ENCODE measurements around the gene TMPRSS9. TPM values are rescaled to one million over a fixed set of nuclear protein-coding genes. Genes with fewer than 3 reads are reported as not detected.
"Not testable (repeated sequence)": the region's sequence is repeated elsewhere in the genome, so short reads cannot be mapped to it uniquely, and the experiment has no call there.

Gene TMPRSS9
- total RNA-seq, 1 donor from 2014 or later, result not detected

GRCh38 chr19:2392366-2392765 is 32.3 kb downstream of the TMPRSS9 start:
- DNase-seq (ENCODE audit: low spot score), result no peak

- not testable (repeated sequence) for DNase-seq (ENCODE audit: low spot score)
These were observed 32.8 kb downstream of the TMPRSS9 start for GRCh38 chr19:2392899-2393298.

- no peak for DNase-seq (ENCODE audit: low spot score)
These were observed 34.0 kb downstream of the TMPRSS9 start for GRCh38 chr19:2394054-2394441.

DNA sequence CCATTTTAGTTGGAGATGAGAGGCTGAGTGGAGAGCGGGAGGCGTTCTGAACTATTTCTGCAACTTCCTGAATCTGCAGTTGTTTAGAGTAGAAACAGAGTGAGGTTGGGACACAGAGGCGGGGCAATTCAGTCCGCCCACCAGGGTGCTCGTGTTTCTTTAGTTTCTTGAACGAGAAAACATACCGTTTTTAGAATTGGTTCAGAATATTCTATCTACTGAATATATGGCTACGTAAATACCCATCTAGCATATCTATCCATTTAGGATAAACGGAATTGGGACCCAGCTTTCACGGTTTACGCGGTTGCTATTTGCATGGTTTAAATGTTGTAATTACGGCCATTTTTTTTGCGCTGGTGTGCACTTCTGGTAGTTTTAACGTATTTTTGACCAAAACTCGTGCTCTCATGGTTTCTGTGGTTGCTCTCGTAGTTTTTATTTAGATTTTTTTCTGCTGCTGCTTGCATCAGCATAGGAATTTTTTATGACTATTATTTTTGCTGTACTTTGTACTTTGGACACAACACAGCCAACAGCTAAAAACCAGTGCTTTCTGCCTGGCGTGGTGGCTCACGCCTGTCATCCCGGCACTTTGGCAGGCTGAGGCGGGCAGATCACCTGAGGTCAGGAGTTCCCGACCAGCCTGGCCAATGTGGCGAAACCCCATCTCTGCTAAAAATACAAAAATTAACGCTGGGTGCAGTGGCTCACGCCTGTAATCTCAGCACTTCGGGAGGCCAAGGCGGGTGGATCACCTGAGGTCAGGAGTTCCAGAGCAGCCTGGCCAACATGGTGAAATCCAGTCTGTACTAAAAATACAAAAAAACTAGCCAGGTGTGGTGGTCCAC is 34.6 kb downstream of the TMPRSS9 start:
- DNase-seq (ENCODE audit: low spot score), result no peak

DNA sequence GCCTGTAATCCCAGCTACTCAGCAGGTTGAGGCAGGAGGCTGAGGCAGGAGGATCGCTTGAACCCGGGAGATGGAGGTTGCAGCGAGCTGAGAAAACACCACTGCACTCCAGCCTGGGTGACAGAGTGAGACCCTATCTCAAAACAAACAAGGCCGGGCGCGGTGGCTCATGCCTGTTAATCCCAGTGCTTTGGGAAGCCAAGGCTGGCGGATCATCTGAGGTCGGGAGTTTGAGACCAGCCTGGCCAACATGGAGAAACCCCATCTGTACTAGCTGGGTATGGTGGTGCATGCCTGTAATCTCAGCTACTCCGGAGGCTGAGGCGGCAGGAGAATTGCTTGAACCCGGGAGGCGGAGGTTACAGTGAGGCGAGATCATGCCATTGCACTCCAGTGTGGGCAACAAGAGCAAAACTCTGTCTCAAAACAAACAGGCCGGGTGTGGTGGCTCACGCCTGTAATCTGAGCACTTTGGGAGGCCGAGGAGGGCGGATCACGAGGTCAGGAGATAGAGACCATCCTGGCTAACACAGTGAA is 35.3 kb downstream of the TMPRSS9 start:
- not testable (repeated sequence) for DNase-seq (ENCODE audit: low spot score)

- not testable (repeated sequence) for DNase-seq (ENCODE audit: low spot score)
These were observed 37.1 kb downstream of the TMPRSS9 start for GRCh38 chr19:2397173-2397572.

- DNase-seq (ENCODE audit: low spot score), result no peak
These were observed 38.8 kb downstream of the TMPRSS9 start for GRCh38 chr19:2398735-2399305.

GRCh38 chr19:2399582-2399981 is 39.5 kb downstream of the TMPRSS9 start:
- DNase-seq (ENCODE audit: low spot score), result no peak

DNA sequence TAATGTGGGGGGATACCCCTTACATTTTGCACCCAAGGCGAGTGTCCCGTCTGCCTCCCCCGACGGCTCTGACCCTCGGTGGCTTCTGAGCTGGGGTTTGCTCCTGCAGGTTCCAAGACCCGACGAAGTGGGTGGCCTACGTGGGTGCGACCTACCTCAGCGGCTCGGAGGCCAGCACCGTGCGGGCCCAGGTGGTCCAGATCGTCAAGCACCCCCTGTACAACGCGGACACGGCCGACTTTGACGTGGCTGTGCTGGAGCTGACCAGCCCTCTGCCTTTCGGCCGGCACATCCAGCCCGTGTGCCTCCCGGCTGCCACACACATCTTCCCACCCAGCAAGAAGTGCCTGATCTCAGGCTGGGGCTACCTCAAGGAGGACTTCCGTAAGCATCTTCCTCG is 48.2 kb downstream of the TMPRSS9 start:
- no peak for DNase-seq (ENCODE audit: low spot score)

DNA sequence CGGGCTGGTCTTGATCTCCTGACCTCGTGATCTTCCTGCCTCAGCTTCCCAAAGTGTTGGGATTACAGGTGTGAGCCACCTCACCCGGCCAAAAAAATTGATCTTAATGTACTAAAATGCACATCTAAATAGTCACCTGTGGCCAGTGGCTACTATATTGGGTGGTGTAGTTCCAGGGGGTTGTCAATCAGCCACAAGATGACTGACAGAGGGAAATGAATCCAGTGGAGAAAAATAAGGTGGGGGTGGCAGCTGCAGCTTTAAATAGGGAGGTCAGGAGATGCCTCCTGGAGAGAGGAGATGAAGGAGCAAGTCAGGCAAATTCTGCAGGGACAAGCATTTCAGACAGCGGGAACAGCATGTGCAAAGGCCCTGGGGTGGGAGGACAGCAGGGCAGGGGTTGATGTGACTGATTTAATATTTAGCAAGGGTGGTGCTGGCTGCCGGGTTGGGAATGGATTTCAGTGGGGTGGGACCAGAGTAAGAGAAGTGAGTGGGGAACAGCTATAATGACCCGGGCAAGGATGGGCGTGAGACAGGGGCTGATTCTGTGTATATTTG is 49.4 kb downstream of the TMPRSS9 start:
- DNase-seq (ENCODE audit: low spot score), result no peak

DNA sequence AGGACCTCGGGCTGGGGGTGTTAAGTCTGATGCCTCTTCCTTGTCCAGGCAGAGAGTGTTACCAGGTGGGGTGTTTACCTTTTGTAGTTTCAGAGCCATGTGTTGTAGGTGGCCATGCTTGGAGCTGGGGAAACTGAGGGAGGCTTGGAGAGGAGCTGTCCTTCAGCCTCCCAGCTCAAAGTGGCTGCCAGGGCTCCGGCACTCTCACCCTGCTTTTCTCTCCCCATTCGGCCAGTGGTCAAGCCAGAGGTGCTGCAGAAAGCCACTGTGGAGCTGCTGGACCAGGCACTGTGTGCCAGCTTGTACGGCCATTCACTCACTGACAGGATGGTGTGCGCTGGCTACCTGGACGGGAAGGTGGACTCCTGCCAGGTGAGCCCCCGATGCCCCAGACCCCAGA is 50.0 kb downstream of the TMPRSS9 start:
- DNase-seq (ENCODE audit: low spot score), result no peak

DNA sequence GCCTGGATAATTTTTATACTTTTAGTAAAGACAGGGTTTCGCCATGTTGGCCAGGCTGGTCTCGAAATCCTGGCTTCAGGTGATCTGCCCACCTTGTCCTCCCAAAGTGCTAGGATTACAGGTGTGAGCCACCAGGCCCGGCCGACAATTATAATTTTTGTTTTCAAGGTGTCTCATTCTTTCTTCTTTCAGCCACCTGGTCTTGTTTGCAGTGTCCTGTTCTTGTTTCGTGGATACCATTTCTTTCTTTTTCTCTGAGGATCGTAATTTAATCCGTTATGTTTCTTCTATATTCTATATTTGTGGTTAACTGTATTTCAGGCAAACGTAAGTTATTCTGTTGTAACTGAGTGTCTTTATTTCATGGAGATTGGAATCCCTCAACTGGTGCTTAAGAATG is 51.6 kb downstream of the TMPRSS9 start:
- DNase-seq (ENCODE audit: low spot score), result no peak

GRCh38 chr19:2412449-2412848 is 52.4 kb downstream of the TMPRSS9 start:
- DNase-seq (ENCODE audit: low spot score), result no peak

DNA sequence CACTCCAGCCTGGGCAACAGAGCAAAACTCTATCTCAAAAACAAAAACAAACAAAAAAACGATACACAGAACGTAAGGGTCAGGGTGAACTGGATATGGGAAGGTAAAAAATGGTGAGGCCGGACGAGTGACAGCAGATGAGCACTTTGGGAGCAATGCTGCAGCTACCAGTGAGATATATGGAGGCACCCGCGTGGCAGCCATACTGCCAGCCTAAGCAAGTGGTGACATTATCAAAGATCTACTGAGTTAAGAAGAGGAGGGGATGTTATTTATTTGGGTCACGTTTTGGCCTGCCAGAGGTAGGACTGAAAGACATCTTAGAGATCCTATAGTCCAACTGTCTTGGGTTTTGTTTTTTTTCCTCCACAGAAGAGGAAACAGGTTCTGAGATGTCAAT is 53.1 kb downstream of the TMPRSS9 start:
- DNase-seq (ENCODE audit: low spot score), result no peak

GRCh38 chr19:2413629-2414028 is 53.6 kb downstream of the TMPRSS9 start:
- no peak for DNase-seq (ENCODE audit: low spot score)

GRCh38 chr19:2415281-2415972 is 55.4 kb downstream of the TMPRSS9 start:
- no peak for DNase-seq (ENCODE audit: low spot score)

GRCh38 chr19:2415973-2416319 is 55.9 kb downstream of the TMPRSS9 start:
- no peak for DNase-seq (ENCODE audit: low spot score)

DNA sequence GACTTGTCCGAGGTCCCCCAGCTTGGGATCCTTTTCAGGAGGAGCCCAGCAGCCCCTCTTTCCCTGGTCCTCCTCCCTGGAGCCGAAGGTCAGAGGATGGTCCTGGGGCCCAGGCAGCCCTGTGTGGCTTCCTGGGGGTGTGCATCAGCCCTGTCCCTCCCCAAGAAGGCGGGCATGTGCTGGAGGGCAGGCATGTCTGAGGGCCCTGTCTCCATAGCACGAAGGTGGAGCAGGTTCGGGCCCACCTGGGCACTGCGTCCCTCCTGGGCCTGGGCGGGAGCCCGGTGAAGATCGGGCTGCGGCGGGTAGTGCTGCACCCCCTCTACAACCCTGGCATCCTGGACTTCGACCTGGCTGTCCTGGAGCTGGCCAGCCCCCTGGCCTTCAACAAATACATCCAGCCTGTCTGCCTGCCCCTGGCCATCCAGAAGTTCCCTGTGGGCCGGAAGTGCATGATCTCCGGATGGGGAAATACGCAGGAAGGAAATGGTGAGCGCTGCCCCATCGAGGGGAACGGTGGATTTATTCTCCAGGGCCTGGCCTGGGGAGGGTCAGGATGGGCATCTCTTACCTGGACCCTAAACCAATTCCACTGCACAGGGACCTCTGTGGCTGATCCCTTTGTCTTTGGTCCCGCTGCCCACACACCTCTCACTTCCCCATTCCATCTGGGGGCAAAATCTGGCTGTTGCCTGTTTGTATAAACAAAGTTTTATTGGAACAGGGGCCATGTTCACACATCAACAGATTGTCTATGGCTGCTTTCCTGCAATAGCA is 56.4 kb downstream of the TMPRSS9 start:
- no peak for DNase-seq (ENCODE audit: low spot score)

DNA sequence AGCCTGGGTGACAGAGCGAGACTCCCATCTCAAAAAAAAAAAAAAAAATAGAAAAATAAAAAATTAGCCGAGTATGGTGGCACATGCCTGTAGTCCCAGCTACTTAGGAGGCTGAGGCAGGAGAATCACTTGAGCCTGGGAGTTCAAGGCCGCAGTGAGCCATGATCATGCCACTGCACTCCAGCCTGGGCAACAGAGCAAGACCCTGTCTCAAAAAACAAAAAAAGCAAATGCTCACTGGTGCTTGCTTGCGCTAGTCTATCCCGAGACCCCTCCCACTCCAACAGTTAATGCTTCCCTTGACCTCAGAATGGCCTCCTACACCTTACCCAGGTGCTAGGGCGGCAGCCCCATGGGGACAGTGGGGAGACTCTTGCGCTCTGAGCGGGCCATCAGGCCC is 57.4 kb downstream of the TMPRSS9 start:
- not testable (repeated sequence) for DNase-seq (ENCODE audit: low spot score)

DNA sequence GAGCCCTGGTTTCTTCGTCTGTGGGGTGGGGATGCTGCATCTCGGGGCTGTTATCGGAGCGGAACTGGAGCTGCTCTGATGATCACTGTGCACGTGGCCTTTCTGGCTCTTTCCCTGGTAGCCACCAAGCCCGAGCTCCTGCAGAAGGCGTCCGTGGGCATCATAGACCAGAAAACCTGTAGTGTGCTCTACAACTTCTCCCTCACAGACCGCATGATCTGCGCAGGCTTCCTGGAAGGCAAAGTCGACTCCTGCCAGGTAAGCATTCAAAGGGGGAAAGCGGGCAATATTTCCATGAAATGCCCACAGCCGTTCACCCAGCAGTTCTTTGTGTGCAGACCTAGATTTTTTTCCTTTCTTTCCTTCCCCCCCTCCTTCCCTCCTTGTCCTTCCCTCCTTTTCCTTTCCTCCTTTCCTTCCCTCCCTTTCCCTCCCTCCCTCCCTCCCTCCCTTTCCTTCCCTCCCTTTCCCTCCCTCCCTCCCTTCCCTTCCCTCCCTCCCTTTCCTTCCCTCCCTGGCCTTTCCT is 57.9 kb downstream of the TMPRSS9 start:
- DNase-seq (ENCODE audit: low spot score), result no peak

- no peak for DNase-seq (ENCODE audit: low spot score)
These were observed 59.7 kb downstream of the TMPRSS9 start for GRCh38 chr19:2419754-2420153.
